GM23338 (cell line): ENCODE data around the gene GNAT1. TPM values are rescaled to one million over a fixed set of nuclear protein-coding genes. Genes with fewer than 3 reads are reported as not detected.

Source experiments
- ATAC-seq: fragments of 200-7000 bp; cut with Tn5 transposase; 3 replicates; pipeline ENCODE4 v1.9.1; 2020
- DNase-seq: peaks from one replicate; pipeline ENCODE4 v3.0.0-alpha.2; 2015; ENCODE audit warnings: low spot score
- H2AFZ ChIP-seq: fragments of 200-600 bp; sonication (generic); 2 replicates; pipeline ENCODE4 v1.8.0; 2016; ENCODE audit warnings: antibody characterized with exemption, mild to moderate bottlenecking, moderate library complexity
- H3F3A ChIP-seq: fragments of 200-600 bp; sonication (generic); replicated peaks from 2 replicates; pipeline ENCODE4 v1.8.0; 2017; ENCODE audit warnings: antibody characterized with exemption, mixed run types, low read depth
- H3K27ac ChIP-seq: fragments of 200-600 bp; sonication (generic); 2 replicates; pipeline ENCODE4 v1.6.1; 2016; ENCODE audit warnings: low read depth
- H3K27me3 ChIP-seq: fragments of 200-600 bp; sonication (generic); 2 replicates; pipeline ENCODE4 v1.8.0; 2016; ENCODE audit warnings: mild to moderate bottlenecking, mixed run types, moderate library complexity; ENCODE audit not compliant: insufficient read depth
- H3K36me3 ChIP-seq: fragments of 200-600 bp; sonication (generic); 2 replicates; pipeline ENCODE4 v1.8.0; 2016; ENCODE audit warnings: mild to moderate bottlenecking; ENCODE audit not compliant: insufficient read depth
- H3K4me1 ChIP-seq: fragments of 200-600 bp; sonication (generic); 2 replicates; pipeline ENCODE4 v1.8.0; 2016; ENCODE audit warnings: mild to moderate bottlenecking, moderate library complexity; ENCODE audit not compliant: insufficient read depth
- H3K4me2 ChIP-seq: fragments of 200-600 bp; sonication (generic); 2 replicates; pipeline ENCODE4 v1.7.1; 2017; ENCODE audit warnings: mixed run types
- H3K4me3 ChIP-seq: fragments of 200-600 bp; sonication (generic); 2 replicates; pipeline ENCODE4 v1.6.1; 2016; ENCODE audit warnings: mixed run types
- H3K79me2 ChIP-seq: fragments of 200-600 bp; sonication (generic); replicated peaks from 2 replicates; pipeline ENCODE4 v1.8.0; 2017; ENCODE audit warnings: mild to moderate bottlenecking; ENCODE audit not compliant: insufficient read depth
- H3K9me2 ChIP-seq: fragments of 200-600 bp; sonication (generic); 2 replicates; pipeline ENCODE4 v1.8.0; 2017; ENCODE audit not compliant: insufficient read depth
- H4K20me1 ChIP-seq: fragments of 200-600 bp; sonication (generic); replicated peaks from 2 replicates; pipeline ENCODE4 v1.8.0; 2017; ENCODE audit warnings: mild to moderate bottlenecking; ENCODE audit not compliant: insufficient read depth
- H3K27ac Mint-ChIP-seq: 2 replicates; pipeline ENCODE4 v1.8.0; 2020; ENCODE audit warnings: inconsistent platforms, mild to moderate bottlenecking, moderate library complexity, mixed read lengths
- H3K27me3 Mint-ChIP-seq: 3 replicates; pipeline ENCODE4 v1.8.0; 2022; ENCODE audit warnings: low read depth, mild to moderate bottlenecking, moderate library complexity, mixed read lengths, inconsistent platforms; ENCODE audit not compliant: insufficient read depth, poor library complexity
- H3K36me3 Mint-ChIP-seq: 3 replicates; pipeline ENCODE4 v1.8.0; 2021; ENCODE audit warnings: low read depth, mild to moderate bottlenecking, inconsistent platforms, moderate library complexity, mixed read lengths
- H3K4me1 Mint-ChIP-seq: 3 replicates; pipeline ENCODE4 v1.8.0; 2020; ENCODE audit warnings: mild to moderate bottlenecking, inconsistent platforms, mixed read lengths
- H3K4me3 Mint-ChIP-seq: 3 replicates; pipeline ENCODE4 v1.8.0; 2021; ENCODE audit warnings: moderate library complexity, mild to moderate bottlenecking, inconsistent platforms, mixed read lengths
- H3K9me3 Mint-ChIP-seq: 3 replicates; pipeline ENCODE4 v1.8.0; 2020; ENCODE audit warnings: moderate library complexity, mild to moderate bottlenecking, inconsistent platforms, mixed read lengths
- CREB1 ChIP-seq: fragments of 250-450 bp; sonication (Bioruptor Pico); IDR thresholded peaks from 2 replicates; pipeline ENCODE4 v1.5.0; 2020; ENCODE audit warnings: low read depth, mild to moderate bottlenecking, moderate library complexity
- CTCF ChIP-seq, 2 experiments: fragments of 200-600 bp in 1 of 2; sonication (generic) in 1 of 2; conservative IDR thresholded peaks; 2 replicates each; pipeline versions ENCODE4 v1.5.1 to v1.6.1; 2016 to 2017; ENCODE audit warnings: antibody characterized with exemption in 2 of 2, low read depth in 2 of 2, mild to moderate bottlenecking in 2 of 2, moderate library complexity in 1 of 2
- ETS1 ChIP-seq: IDR thresholded peaks from 2 replicates; pipeline ENCODE4 v1.6.1; 2016; ENCODE audit warnings: antibody characterized with exemption
- EZH2 ChIP-seq: fragments of 200-600 bp; sonication (generic); IDR thresholded peaks from one replicate; pipeline ENCODE4 v1.8.0; 2017; ENCODE audit warnings: antibody characterized with exemption, mild to moderate bottlenecking, low read depth; ENCODE audit not compliant: unreplicated experiment
- EZH2phosphoT487 ChIP-seq: fragments of 200-600 bp; sonication (generic); IDR thresholded peaks from one replicate; pipeline ENCODE4 v1.8.1; 2018; ENCODE audit warnings: antibody characterized with exemption; ENCODE audit not compliant: unreplicated experiment
- REST ChIP-seq: IDR thresholded peaks from one replicate; pipeline ENCODE4 v1.6.1; 2018; ENCODE audit warnings: antibody characterized with exemption; ENCODE audit not compliant: unreplicated experiment
- STAT1 ChIP-seq: IDR thresholded peaks from one replicate; pipeline ENCODE4 v1.6.1; 2016; ENCODE audit warnings: antibody characterized with exemption; ENCODE audit not compliant: unreplicated experiment
- ZNF114 ChIP-seq: fragments of 250-450 bp; sonication (Bioruptor Pico); IDR thresholded peaks from 2 replicates; pipeline ENCODE4 v1.5.0; 2020; ENCODE audit warnings: mild to moderate bottlenecking, moderate library complexity
- ZNF462 ChIP-seq: fragments of 250-450 bp; sonication (Bioruptor Pico); IDR thresholded peaks from 2 replicates; pipeline ENCODE4 v1.5.0; 2020; ENCODE audit warnings: mild to moderate bottlenecking, moderate library complexity
- polyA plus RNA-seq: library from polyadenylated mRNA; unstranded; fragments of >200 nt; fragmentation: Nextera tagmentation; extraction: Ambion mirVana; gene quantifications from 2 replicates; pipeline ENCODE4 v1.2.1, GENCODE V29; 2016
- total RNA-seq: library from RNA; depleted of rRNA; stranded (reverse); fragments of >200 nt; shearing (Covaris generic); gene quantifications from 2 replicates; pipeline ENCODE4 v1.2.3, GENCODE V29; 2014

The GNAT1 gene
- total and polyA plus RNA-seq, 2 experiments from 2014 or later = not detected

GRCh38 chr3:50147016-50147415, 44.4 kb upstream of the GNAT1 start (continued):
- TF ChIP-seq ETS1 (no peak), EZH2 (no peak), CTCF (conservative IDR thresholded peaks at IDR 0.05; ENCODE audit: low read depth in 2 of 2) (no peak), EZH2phosphoT487 (no peak)

- Histone ChIP-seq H3K79me2 (no peaks in the 10 kb centered on the region), H3K4me3 (no peak overlapping the region), H2AFZ (no peak overlapping the region), H3K36me3 (no peaks in the 10 kb centered on the region), H3K27ac (no peak overlapping the region), H3K27me3 (no peaks in the 10 kb centered on the region), H3K4me1 (peaks cover 19% of the 10 kb centered on the region), H4K20me1 (no peaks in the 10 kb centered on the region), H3K4me2 (no peak overlapping the region), H3K9me2 (no peaks in the 10 kb centered on the region), H3F3A (no peaks in the 10 kb centered on the region)
- Mint-ChIP-seq H3K9me3 (no peaks in the 10 kb centered on the region; the same call in 2 of the 3 replicates), H3K27me3 (peaks cover 35% of the 10 kb centered on the region), H3K27ac (no peak overlapping the region), H3K4me3 (no peak overlapping the region), H3K4me1 (peaks cover 41% of the 10 kb centered on the region), H3K36me3 (no peaks in the 10 kb centered on the region; the same call in 2 of the 3 replicates)
- DNase-seq (no peak), ATAC-seq (no peak)
- no peak for TF ChIP-seq REST
- TF ChIP-seq CTCF (conservative IDR thresholded peaks at IDR 0.05; ENCODE audit: low read depth in 2 of 2) = no peak
- TF ChIP-seq ZNF462 (CRISPR knock-in tag) = no peak
- TF ChIP-seq STAT1 = no peak
- no peak for TF ChIP-seq ZNF114
- TF ChIP-seq CREB1 (CRISPR knock-in tag) = no peak
These were observed 44.0 kb upstream of the GNAT1 start for GRCh38 chr3:50147447-50147846.
